ENCODE measurements around the gene CDT1.

- no peak for TF ChIP-seq CTCF (IDR thresholded peaks at IDR 0.05; ENCODE audit: insufficient read depth, low read length, poor library complexity, severe bottlenecking)
- TF ChIP-seq EZH2phosphoT487 (conservative IDR thresholded peaks at IDR 0.05; ENCODE audit: low read length) = no peak
Observed at GRCh38 chr16:88754109-88754911, 49.3 kb upstream of the CDT1 start.
